ENCODE data around the gene MMP7. TPM values are rescaled to one million over a fixed set of nuclear protein-coding genes. Genes with fewer than 3 reads are reported as not detected.

MMP7 gene
- total RNA-seq, 1 experiment from 2014 or later = not detected

- Histone ChIP-seq H4K91ac (ENCODE audit: insufficient read length, low read depth, low read length) (no peak overlapping the region), H4K8ac (replicated peaks; ENCODE audit: insufficient read length, low read depth, low read length) (no peak overlapping the region), H2BK12ac (ENCODE audit: insufficient read length, low read depth, low read length) (no peak overlapping the region), H2AFZ (ENCODE audit: low read length) (no peak overlapping the region), H3K79me2 (ENCODE audit: insufficient read depth, low read length) (no peaks in the 10 kb centered on the region), H2BK5ac (ENCODE audit: insufficient read length, low read length) (no peak overlapping the region), H3K56ac (ENCODE audit: insufficient read length, low read depth, low read length) (no peak overlapping the region), H3K4me2 (ENCODE audit: insufficient read depth, insufficient read length, low read length) (no peak overlapping the region), H3T11ph (ENCODE audit: low read length) (no peak overlapping the region), H3K27ac (ENCODE audit: insufficient read length, low read depth, low read length) (no peak overlapping the region), H2BK20ac (ENCODE audit: low read depth, low read length, poor library complexity, severe bottlenecking) (no peak overlapping the region), H2BK15ac (ENCODE audit: low read depth, low read length) (no peak overlapping the region), H3K4ac (ENCODE audit: low read depth, low read length) (no peak overlapping the region), H3K4me1 (ENCODE audit: insufficient read depth, low read length) (no peaks in the 10 kb centered on the region), H3K23me2 (ENCODE audit: insufficient read length, low read depth, low read length, poor library complexity, severe bottlenecking) (no peaks in the 10 kb centered on the region), H3K9ac (ENCODE audit: extremely low read depth, insufficient read length, low read length) (no peak overlapping the region), H3K9me3 (ENCODE audit: control insufficient read depth, low read depth, low read length) (no peaks in the 10 kb centered on the region), H4K20me1 (ENCODE audit: control insufficient read depth, insufficient read depth, insufficient read length) (no peaks in the 10 kb centered on the region), H3K27me3 (ENCODE audit: insufficient read depth, low read length) (no peaks in the 10 kb centered on the region), H3K14ac (ENCODE audit: insufficient read depth, low read length) (no peak overlapping the region), H2AK5ac (ENCODE audit: insufficient read length, low read length) (no peak overlapping the region), H3K23ac (ENCODE audit: insufficient read length, low read depth, low read length) (no peak overlapping the region), H3K79me1 (ENCODE audit: insufficient read depth, low read depth, low read length, poor library complexity, severe bottlenecking) (no peaks in the 10 kb centered on the region), H4K5ac (ENCODE audit: insufficient read length, low read depth, low read length) (no peak overlapping the region), H3K18ac (ENCODE audit: insufficient read length, low read depth, low read length) (no peak overlapping the region), H2BK120ac (ENCODE audit: low read depth, low read length, poor library complexity, severe bottlenecking) (no peak overlapping the region)
- TF ChIP-seq CTCF (conservative IDR thresholded peaks at IDR 0.05) = no peak
- Mint-ChIP-seq H3K9me3 (no peaks in the 10 kb centered on the region), H3K4me1 (peaks cover 2% of the 10 kb centered on the region in 2 experiments), H3K4me3 (no peak overlapping the region), H3K27ac (no peak overlapping the region), H3K27me3 (ENCODE audit: low read depth) (no peaks in the 10 kb centered on the region), H3K36me3 (ENCODE audit: insufficient read depth in 1 of 3, low read depth in 3 of 3) (no peaks in the 10 kb centered on the region)
- WGBS (ENCODE audit: extremely low coverage, insufficient read length, low lambda C conversion rate) = no CpG with 5 or more reads among the region's 2 CpGs
- DNase-seq = no peak
These were observed 29.7 kb downstream of the MMP7 start for GRCh38 chr11:102500829-102501228.
